Measurements from ENCODE around the gene DYNLRB1. TPM values are rescaled to one million over a fixed set of nuclear protein-coding genes. Genes with fewer than 3 reads are reported as not detected.
A peak's percentile ranks its signal among the peaks of the same experiment; 100 is the strongest.

The DYNLRB1 gene
- total and polyA plus RNA-seq, 2 of the 13 experiments (the other 11 are each of a cell fraction or from before 2014, with no cell fraction given) = 140 to 244 TPM

- TF ChIP-seq AKNA (CRISPR knock-in tag; IDR thresholded peaks at IDR 0.05; ENCODE audit: borderline replicate concordance) (no peak), ZNF160 (CRISPR knock-in tag; IDR thresholded peaks at IDR 0.05) (no peak), AHR (CRISPR knock-in tag; IDR thresholded peaks at IDR 0.05) (no peak), ZNF598 (CRISPR knock-in tag; IDR thresholded peaks at IDR 0.05; ENCODE audit: borderline replicate concordance) (peak; percentile 80; the same call in 1 of the 2 replicates), ZNF747 (CRISPR knock-in tag; IDR thresholded peaks at IDR 0.05; ENCODE audit: borderline replicate concordance) (no peak), ZNF784 (CRISPR knock-in tag; IDR thresholded peaks at IDR 0.05; ENCODE audit: borderline replicate concordance) (no peak), E2F2 (CRISPR knock-in tag; IDR thresholded peaks at IDR 0.05; ENCODE audit: borderline replicate concordance) (no peak), ZNF704 (CRISPR knock-in tag; IDR thresholded peaks at IDR 0.05; ENCODE audit: borderline replicate concordance) (no peak), ZNF770 (CRISPR knock-in tag; IDR thresholded peaks at IDR 0.05) (no peak), MED1 (CRISPR knock-in tag; IDR thresholded peaks at IDR 0.05) (peak; percentile 8; the same call in 1 of the 2 replicates), PHF21A (CRISPR knock-in tag; IDR thresholded peaks at IDR 0.05) (no peak), MEIS2 (CRISPR knock-in tag; IDR thresholded peaks at IDR 0.05) (no peak; the same call in 1 of the 2 replicates), MED8 (CRISPR knock-in tag; IDR thresholded peaks at IDR 0.05; ENCODE audit: insufficient replicate concordance) (peak; percentile 44), ZMYM2 (CRISPR knock-in tag; IDR thresholded peaks at IDR 0.05) (no peak), GATAD2A (CRISPR knock-in tag; IDR thresholded peaks at IDR 0.05) (peak; percentile 74), ZNF431 (CRISPR knock-in tag; IDR thresholded peaks at IDR 0.05; ENCODE audit: borderline replicate concordance, low read depth) (0 out of 2 replicates have a peak, but pooled peaks have one; percentile 31), GATA4 (IDR thresholded peaks at IDR 0.05; ENCODE audit: borderline replicate concordance, low read depth) (no peak), RFX5 (IDR thresholded peaks at IDR 0.05; ENCODE audit: low read depth, low read length) (no peak)
Observed at GRCh38 chr20:34522969-34523871, 7.0 kb downstream of the DYNLRB1 start (continued).

Data from HepG2 (cell line).